ENCODE data around the gene DNAJC18.
"Not testable (repeated sequence)": the region's sequence is repeated elsewhere in the genome, so short reads cannot be mapped to it uniquely, and the experiment has no call there.

The DNAJC18 gene

DNA sequence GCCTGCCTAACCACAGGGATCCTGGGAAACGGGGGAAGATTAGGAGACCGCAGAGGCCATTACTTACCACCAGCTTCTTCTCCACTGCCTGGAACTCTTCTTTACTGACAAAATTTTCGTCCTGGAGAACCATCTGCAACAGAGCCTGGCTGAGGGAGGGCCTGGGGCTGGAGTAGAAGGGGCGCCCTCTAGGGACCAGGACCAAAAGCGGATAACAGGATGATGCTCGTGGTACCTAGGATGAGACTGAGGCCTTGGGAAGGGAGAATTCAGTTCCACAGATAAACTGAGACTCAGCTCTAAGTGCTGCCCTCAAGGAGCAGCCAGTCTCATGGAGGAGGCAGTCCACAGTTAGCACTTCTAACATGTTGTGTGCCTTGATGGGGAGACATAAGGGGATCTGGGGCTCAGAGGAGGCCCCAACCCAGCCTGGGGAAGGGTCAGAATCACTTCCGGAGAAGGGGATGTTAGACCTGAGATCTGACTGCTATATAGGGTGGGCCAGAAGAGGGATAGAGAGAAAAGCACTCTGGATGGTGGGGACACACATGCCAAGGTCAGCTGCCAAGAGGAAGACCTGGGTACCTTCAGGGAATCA, 36.7 kb downstream of the DNAJC18 start:
- DNase-seq: no peak

DNA sequence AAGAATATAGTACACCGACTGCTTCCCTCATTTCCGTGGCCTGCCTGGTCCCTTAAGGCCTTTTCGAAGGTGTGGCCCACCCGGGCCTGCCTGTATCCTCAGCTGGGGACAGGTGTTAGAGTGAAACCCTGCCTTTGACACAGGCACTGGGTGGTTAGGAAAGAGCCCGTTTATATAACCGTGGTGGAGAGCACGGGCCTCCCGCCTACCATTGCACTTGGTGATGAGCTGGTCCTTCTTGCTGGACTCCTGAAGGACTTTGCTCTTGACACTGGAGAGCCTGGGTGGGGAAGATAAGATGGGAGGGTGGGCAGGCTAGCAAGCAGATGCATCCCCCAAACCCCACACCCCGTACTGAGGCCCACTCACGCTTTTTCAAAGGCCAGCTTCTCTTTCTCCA, 37.8 kb downstream of the DNAJC18 start:
- no peak for DNase-seq

DNA sequence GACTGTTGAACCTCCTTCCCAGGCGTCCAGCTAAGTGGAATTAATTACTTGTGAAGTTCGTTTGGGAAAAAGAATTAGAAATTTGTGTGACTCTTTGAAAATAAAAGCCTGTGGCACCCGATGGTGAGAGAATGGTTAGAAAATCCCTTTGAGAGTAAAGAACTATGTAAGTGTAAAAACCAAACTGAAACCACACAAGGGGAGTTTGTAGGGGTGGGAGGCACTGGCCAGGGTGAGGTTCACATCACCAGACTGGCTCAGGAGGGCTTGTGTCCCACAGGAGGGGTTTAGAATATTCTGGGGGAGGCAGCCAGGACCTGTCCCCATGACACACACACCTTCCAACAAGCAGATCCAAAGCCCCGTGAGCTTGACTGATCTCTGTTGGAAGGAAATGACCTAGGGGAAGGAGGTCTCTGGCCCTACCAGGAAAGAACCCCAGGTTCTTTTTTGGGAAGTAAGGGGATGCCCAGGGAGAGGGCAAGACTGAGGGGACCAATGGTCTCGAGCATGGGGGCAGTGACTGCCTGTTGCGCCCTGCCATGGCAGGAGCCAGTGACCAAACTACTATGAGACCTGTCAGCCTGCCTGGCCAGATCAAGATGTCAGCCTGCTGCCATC, 39.7 kb downstream of the DNAJC18 start:
- DNase-seq: no peak

DNA sequence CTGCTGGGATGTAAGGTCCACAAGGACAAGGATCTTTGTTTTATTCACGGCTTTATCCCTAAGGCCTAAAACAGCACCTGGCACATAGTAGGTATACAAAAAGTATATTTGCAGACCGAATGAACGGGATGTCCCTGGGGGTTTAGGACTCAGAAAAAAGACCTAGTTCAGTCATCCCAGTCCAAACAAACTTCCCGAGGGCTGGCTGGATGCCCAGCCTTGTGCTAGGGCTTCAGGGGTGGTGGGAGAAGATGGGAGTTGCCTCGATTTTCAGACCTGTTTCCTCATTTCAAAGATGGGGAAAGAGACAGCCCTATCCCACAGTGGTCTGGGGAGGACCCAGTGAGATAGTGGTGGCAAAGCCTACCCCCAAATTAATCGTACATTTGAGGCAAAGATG, 41.4 kb downstream of the DNAJC18 start:
- DNase-seq: no peak

DNA sequence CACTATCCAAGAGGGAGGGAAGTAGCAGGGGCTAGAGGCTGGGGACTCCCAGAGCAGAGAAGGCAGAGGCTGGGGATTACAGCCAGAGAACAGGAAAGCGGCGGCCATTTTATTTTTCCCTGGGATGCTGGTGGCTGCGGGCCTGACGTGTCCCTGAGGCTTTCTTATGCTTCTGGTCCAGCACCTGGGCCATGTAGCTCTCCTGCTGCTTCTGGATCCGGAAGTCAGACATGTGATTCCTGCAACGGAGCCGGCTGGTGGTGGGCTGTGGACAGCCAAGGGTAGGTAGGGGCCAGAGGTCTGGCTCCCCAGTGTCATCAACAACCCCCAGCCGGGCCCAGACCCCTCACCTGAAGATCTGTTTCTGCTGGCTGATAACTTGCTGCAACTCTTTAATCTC, 42.6 kb downstream of the DNAJC18 start:
- DNase-seq: no peak

DNA sequence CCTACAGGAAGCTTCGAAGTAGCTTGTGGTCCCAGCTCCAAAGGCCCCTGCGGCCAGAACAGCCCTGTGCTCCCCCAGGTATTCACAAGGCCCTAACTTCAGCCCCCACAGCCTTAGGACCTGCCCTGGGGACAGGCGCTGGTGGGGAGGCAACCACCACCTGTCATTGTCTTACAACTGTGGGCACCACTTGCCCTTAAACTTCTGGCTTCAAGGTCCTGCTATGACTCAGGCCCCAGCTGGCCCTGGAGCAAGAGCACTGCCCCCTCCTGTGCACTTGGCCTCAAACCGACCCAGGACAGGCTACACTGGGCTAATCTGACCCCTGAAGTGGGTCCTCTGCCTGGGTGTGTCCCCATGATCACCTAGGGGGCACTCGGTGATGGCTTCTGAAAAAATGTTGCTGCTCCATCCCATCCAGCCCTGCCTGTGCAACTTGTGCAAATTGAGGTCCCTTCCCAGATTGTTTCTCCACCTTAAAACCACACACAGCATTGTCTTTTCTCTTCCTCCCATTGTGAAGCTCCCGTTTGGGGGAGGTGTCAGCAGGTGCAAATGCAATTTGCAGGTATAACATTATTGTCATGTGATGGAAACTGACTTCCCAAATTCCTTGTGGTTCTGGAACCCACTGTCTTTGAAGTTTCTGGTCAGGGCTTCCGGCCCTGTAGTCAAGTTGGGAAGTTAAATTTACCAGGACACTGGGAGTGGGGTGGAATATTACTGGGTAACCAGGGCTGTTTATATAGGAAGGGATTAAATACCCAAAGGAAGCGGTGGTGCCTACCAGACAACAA, 43.3 kb downstream of the DNAJC18 start:
- DNase-seq: no peak

DNA sequence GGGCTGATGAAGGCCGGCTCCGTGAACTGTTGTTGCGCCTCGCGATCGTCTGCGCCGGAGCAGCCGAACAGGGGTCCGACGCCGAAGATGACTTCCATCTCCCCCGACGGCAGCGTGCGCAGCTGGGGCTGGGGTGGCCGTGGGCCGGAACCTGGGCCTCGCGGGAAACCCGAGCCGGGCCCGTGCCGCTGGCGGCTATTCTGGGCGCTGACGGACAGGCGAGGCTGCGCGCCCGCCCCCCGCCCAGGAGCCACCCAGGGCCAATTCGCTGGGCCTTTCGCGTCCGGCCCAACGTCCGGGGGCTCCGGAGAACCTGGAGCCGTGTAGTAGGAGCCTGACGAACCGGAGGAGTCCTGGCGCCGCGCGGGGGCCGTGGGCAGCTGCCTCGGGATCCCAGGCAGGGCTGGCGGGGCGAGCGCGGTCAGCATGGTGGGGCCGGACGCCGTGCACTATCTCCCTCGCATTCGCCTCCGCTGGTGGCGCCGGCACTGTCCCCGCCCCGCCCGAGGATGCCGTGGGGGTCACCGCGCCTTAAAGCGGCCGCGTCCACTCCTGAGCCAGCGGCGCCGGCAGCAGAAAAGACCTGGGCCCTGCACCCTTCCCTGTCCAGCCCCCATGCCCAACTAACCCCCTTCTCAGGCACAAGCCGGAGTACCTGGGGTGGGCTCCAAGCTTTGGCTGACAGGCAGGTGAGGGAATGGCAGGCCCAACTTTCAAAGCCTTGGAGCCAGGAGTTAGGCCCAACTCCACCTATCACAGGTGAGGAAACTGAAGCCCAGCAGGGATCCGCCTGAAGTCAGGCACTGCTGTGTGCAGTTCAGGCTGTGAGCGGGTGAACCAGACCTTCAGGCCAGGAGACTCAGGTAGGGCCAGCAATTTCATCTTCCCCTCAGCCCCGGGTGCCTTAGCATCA, 44.4 kb downstream of the DNAJC18 start, which contains the start of gene PROB1:
Gene PROB1, minus strand, starts transcription at position 451 of the 913 bp plus-strand sequence. Its CDS starts 23 bp downstream, at position 428.
- DNase-seq: no peak

DNA sequence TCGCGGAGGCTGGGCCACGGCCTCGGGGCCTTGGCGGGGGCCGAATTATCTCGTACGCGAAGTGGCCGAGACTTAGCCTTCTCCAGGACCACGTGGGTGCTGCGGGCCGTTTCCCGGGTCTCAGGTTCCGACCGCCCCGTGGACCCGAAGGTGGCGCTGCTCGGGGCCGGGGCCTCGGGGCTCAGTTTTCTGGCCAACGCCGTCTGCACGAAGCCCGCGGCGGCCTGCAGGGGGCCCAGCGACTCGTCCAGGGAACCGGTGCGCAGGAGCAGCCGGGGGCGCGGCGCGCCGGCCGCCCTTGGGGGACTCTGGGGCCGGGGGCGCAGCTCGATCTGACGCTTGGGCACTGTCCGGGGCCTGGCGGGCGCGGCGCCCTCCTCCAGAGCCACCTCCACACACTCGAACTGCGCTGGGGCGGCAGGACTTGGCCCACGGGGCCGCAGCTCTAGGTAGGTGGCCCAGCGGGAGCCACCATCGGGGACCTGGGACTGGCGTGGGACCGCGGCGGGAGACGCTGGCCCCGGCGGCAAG, 45.1 kb downstream of the DNAJC18 start:
- DNase-seq: peak; percentile 28

DNA sequence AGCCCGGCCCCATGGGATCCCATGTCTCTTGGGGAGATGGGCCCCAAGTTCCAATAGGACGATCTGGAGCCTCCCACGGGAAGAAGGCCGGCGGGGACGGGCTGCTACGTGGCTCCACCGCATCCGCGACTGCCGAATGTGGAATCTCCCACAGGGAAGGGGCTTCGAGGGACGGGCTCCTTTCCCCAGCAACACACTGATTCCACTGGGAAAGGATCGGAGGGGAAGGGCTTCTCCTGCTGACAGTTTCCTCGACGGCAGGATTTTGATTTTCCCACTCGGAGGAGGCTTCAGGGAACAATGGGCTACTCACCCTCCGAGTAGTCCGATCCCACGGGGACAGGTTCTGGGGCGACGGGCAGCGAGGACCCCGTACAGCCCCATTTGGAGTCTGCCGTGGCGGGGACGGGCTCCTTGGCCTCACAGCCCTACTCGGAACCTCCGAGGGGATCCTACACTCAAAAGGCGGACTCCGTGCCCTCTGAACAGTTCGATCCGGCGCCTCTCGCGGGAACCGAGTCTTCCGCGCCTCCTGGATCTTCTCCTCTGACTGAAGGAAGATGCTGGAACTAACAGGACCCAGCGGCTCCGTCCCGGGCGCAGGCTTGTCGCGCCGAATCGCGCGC, 45.7 kb downstream of the DNAJC18 start:
- no peak for DNase-seq

DNA sequence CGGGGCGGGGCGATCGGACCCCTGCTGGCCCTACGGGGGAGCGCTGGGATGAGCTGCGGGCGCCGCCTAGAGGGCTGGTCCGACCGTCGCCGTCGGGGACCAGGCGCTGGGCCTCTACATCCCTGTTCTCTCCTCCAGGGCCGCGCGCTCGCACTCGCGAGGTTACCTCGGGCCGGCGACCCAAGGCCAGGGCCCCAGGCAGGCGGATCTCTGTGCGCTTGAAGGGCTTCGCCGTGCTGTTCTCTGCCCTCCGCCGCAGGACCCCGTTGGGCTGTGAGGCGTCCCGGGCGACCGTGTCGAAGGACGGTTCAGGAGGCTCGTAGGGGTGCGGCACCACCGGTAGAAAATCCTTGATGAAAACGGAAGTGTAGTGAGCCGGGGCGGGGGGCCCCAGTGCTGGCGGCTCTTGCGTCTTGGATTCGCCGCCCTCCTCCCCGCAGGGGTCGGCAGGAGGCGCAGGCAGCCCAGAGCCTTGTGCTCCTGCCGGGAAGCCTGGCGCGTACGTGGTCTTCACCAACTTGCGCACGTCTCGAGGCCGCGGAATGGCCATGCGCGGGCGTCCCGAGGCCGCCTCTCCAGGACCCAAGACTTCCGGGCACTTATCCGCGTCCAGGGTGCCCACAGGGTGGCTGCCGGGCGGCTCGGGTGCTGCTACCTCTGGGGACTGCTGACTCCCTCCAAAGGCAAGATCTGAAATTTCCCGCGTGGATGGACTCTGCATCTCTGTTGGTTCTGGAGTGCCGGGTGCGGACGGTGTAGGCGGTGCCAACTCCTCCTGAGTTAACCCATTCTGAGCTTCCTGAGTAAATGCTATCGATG, 46.4 kb downstream of the DNAJC18 start:
- peak; percentile 70 for DNase-seq

DNA sequence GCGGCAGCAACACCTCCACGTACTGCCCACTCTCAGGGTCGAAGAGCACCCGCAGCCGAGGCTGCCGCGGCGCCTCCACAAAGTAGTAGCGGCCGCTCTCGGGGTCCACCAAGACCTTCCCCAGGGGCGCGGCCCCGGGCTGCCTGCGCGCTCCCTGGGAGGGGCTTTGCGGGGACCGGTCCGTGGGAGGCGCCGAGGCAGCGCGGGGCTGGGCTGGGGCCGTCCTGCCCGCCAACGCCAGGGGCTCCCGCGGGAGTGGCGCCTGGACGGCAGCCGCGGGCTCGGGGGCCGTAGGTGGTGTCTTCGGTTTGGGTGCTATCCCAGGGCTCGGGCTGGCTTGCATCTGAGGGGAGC, 47.0 kb downstream of the DNAJC18 start:
- DNase-seq: no peak

DNA sequence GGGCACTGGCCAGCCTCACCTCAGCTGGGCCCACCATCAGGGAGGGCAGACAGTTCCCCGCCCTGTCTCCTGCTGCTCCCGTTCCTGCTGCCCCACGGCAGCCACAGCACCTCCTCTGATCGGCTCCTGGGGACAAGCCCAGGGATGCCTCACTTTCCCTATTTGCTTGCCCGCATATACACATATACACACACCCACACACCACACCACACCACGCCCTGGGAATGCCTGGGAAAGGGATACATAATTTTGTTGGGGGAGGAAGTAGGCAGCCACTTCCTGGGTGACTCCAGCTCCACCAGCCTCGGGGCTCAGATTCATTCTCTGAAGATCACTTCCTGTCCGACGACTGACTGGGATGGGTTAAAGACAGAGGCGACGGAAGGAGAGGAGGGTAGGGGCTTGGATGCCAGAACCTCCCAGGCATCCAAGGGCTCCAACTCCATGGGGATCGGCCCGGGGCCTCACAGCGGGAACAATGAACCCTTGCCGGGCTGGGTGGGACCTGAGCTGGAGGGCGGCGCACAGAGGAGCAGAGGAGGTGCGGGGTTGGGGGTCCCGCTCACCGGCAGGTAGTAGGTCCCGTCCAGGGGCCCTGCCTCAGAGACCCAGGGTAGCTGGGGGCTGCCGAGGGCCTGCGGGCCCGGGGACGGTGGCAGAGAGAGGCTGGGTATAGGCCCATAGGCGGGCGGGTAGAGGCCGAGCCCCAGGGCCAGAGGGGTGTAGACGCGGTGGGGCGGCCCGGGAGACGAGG, 47.6 kb downstream of the DNAJC18 start:
- DNase-seq: no peak

DNA sequence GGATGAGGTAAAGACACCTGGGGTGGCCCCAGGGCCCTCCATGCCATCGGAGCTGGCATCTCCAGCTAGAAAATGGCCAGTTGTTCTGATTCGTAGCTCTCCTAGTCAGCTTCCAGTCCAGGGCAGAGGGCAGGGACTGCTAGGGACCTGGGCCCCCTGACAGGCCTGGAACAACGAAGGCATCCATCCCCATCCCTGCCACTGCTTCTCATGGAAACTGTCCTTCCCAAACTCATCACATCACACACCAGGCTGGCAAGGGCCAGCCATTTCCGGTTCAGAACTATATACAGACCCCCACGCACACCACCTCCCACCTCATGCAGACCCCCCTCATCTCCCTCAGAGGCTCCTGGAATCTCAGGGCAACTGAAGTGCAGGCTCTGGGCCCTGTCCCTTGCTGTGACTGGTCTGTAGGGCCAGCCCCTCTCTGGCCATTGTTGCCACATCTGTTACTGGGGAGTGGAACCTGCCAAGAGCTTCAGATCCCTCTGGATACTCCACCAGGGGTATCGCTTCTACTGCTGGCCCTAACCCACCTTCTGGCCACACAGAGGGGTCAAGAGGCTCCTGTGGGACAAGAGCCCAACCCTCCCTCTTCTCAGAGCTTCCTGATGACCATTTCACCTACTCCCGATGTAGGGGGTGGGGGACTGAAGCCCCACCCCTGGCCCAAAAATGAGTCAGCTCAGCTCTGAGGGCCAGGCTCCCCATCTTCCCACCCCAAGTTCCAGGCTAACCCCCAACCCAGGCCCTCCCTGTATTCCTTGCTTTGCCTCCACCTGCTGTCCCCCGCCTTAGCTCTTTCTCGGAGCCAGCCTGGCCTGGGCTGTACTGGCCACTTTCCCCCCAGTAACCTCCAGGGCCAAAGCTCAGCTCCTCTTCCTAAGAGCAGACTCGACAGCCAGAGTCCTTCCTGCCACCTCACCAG, 48.4 kb downstream of the DNAJC18 start:
- DNase-seq: no peak

DNA sequence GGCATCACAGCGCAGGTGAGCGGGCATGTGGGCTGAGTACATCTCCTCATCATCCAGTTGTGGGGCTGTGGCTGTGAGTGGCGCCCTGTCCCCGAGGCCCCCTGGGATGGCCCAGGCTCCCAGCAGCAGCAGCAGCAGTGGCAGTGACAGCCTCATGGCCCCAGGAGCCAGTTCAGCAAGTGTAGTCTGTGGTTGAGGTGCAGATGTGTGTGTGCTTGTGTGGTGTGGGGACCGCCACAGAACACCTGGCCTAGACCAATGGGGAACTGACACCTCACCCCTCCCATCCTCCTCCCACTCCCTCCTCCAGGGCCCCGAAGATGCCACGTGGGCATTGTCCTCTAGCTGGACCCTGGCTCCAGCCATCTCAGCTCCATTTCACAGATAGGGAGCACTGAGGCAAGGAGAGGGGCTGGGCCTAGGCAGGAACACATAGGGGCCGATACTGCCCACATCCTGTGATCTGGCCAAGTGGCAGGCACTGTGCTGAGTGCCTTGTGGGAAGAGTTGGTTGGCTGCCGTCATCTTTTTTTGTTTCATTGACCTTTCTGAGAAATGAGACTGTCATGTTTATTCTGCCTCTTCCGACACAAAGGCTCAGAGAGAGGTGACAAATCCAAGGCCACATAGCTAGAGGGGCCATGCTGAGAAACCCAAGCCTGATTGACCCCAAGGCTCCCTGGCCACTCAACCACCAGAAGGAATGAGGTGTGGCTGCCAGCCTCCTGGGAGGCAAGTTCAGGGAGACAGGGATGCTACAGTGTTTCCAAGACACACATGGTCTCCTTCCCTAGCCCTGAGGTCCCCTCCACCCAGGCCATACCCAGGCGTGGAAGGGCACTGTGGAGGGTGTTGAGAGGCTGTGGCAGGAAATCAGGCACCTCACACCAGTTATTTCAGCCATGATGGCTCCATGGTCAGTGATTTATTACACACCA, 49.4 kb downstream of the DNAJC18 start, which contains the start of gene MZB1:
Gene MZB1, minus strand, starts transcription at position 213 of the 938 bp plus-strand sequence. Its CDS starts 57 bp downstream, at position 156.
- DNase-seq: peak; percentile 53

DNA sequence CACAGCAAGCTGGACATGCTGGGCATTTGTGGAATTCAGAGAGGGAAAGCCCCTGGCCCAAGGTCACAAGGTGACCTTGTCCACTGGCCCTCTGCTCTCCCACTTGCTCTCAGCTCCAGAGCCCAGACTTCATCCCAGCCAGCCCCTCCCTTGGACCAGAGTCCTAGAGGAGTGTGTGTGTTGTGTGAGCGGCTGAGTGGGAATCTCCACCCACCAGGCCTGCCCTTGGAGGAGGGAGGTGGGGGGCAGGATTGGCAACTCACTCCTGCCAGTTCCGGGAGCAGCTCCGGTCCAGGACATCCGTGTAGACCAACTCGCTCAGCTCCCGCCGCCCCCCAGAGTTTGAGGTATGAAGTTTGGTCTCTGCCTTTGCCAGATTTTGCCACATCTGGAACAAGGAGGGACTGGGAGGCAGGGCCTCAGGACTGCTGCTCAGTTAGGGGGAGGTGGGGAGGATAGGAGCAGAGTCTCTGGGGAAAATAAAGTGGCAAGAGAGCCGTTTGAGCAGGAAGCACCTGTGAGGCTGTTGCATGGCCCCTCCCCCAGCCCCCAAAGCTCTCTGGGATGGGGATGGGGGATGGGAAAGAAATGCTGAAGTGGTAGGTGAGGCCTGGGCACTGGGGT, 51.0 kb downstream of the DNAJC18 start:
- DNase-seq: no peak

DNA sequence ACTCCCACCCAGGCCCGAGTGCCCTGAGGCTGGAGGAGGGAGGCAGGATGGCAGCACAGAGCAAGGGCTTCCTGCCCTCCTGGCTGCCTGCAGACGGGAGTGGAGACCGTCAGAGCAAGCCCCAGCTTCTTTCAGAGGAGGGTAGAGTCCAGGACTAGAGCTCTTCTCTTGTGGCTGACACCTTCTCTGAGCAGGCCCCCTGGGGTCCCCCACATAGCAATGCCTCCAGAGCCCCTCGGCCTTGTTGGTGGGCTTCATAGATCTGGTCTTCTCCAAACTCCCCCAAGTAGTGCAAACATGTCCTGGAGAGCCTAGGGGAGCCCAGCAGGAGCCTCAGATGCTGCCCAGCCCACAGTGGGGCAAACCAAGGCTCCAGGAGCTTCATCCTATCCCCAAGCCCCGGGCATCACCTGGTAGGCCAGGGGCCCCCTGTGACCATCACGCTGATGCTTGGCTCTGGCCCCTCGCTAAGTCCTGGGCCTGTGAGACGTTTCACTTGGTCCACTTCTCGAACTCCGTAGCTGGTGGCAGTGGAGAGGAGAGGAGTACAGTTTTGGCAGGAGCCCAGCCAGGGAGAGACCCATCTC, 51.6 kb downstream of the DNAJC18 start:
- DNase-seq: no peak

DNA sequence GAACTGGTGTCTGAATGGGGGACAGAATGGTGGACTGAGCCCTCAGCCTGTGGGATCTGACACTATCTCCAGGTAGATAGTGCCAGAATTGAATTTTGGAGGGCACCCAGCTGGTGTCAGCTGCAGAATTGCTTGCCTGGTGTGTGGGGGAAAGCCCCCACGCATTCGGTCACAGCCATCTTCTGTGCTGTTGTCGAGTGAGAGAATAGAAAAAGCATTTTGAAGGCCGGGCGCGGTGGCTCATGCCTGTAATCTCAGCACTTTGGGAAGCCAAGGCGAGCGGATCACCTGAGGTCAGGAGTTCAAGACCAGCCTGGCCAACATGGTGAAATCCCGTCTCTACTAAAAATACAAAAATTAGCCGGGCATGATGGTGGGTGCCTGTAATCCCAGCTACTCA, 52.4 kb downstream of the DNAJC18 start:
- DNase-seq: not testable (repeated sequence)

All from activated effector memory CD4-positive, alpha-beta T cell treated with Interleukin-2 at 50 U/mL for 16 hours (primary cell).